WI38 (cell line): ENCODE measurements around the gene STIM2.
"Not testable (repeated sequence)": the region's sequence is repeated elsewhere in the genome, so short reads cannot be mapped to it uniquely, and the experiment has no call there.

Experiments
- H3K4me3 ChIP-seq: 2 replicates; pipeline ENCODE4 v1.5.1; 2011; ENCODE audit warnings: low read depth, mild to moderate bottlenecking, control low read depth, low read length
- CTCF ChIP-seq: IDR thresholded peaks from 2 replicates; pipeline ENCODE4 v1.5.1; 2012; ENCODE audit warnings: low read depth, mild to moderate bottlenecking, control low read depth, low read length

The STIM2 gene

GRCh38 chr4:26824667-26825066, 36.0 kb upstream of the STIM2 start:
- no peak overlapping the region for H3K4me3 ChIP-seq

GRCh38 chr4:26826721-26827120, 33.9 kb upstream of the STIM2 start:
- TF ChIP-seq CTCF: no peak
- no peak overlapping the region for H3K4me3 ChIP-seq

More at GRCh38 chr4:26824667-26825066, 36.0 kb upstream of the STIM2 start:
- TF ChIP-seq CTCF: no peak

GRCh38 chr4:26827336-26827735, 33.3 kb upstream of the STIM2 start:
- H3K4me3 ChIP-seq: not testable (repeated sequence)

- no peak overlapping the region for H3K4me3 ChIP-seq
- no peak for TF ChIP-seq CTCF
These were observed 32.8 kb upstream of the STIM2 start for GRCh38 chr4:26827798-26828197.

GRCh38 chr4:26829018-26829417, 31.6 kb upstream of the STIM2 start:
- H3K4me3 ChIP-seq: no peak overlapping the region
- no peak for TF ChIP-seq CTCF

GRCh38 chr4:26830033-26830432, 30.6 kb upstream of the STIM2 start:
- H3K4me3 ChIP-seq: no peak overlapping the region
- no peak for TF ChIP-seq CTCF

- no peak overlapping the region for H3K4me3 ChIP-seq
- TF ChIP-seq CTCF: no peak
These were observed 29.9 kb upstream of the STIM2 start for GRCh38 chr4:26830701-26831100.

GRCh38 chr4:26836539-26836938, 24.1 kb upstream of the STIM2 start:
- TF ChIP-seq CTCF: no peak
- H3K4me3 ChIP-seq: no peak overlapping the region
